Measurements from ENCODE around the gene DUSP11. TPM values are rescaled to one million over a fixed set of nuclear protein-coding genes. Genes with fewer than 3 reads are reported as not detected.
A peak's percentile ranks its signal among the peaks of the same experiment; 100 is the strongest.

Gene DUSP11
- total and polyA plus RNA-seq, 2 of the 13 experiments (the other 11 are each of a cell fraction or from before 2014, with no cell fraction given), result 30.5 to 36.2 TPM

DNA sequence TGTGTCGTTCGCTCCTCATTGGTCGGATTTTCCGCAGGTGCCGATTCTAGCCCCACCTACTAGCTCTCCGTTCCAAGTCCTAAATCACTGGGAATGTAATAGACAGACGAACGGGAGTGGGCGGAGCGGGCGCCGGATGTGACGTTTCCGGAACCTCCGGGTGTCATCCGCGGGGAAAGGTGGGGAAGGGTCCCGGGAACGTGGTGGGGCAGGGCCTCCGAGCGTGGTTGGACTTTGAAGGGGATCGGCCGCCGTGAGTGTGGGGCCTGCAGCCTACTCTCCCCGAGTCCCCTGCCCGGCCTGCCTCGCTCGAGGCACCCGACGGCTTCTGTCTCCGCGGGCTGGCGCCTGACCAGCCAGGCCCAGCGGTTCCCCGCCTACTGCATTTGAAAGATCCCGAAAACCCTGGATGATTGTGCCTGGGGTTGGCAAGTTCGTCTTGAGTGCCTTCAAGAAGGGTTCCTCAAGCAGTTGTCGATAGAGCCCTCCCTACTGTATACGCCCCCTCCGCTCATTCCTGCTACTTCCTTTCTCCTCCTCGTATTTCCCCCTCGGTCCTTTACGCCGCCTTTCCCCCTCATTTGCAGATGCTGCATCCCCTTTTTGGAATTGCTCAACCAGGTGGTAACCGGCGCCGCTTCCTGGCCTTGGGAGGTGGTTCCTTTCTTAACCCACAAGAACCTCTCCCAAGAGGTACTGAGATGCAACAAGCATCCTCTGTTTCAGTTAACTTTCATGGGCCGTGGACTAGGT lies 49.1 kb upstream of the DUSP11 start, which contains the start of gene STAMBP (continued):
- TF ChIP-seq ZHX1 (CRISPR knock-in tag; IDR thresholded peaks at IDR 0.05; ENCODE audit: low read depth), result no peak
- TF ChIP-seq, protein P1, sequence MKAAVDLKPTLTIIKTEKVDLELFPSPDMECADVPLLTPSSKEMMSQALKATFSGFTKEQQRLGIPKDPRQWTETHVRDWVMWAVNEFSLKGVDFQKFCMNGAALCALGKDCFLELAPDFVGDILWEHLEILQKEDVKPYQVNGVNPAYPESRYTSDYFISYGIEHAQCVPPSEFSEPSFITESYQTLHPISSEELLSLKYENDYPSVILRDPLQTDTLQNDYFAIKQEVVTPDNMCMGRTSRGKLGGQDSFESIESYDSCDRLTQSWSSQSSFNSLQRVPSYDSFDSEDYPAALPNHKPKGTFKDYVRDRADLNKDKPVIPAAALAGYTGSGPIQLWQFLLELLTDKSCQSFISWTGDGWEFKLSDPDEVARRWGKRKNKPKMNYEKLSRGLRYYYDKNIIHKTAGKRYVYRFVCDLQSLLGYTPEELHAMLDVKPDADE (CRISPR knock-in tag; IDR thresholded peaks at IDR 0.05), result no peak
- no peak for TF ChIP-seq ARNT (IDR thresholded peaks at IDR 0.05)
- TF ChIP-seq ZNF7 (CRISPR knock-in tag; IDR thresholded peaks at IDR 0.05), result no peak
- peak; percentile 44; the same call in 1 of the 2 replicates for TF ChIP-seq HIC2 (CRISPR knock-in tag; IDR thresholded peaks at IDR 0.05; ENCODE audit: low read depth)
- TF ChIP-seq ZBTB38 (CRISPR knock-in tag; IDR thresholded peaks at IDR 0.05), result peak; percentile 70; the same call in 1 of the 2 replicates
- TF ChIP-seq, protein P2, sequence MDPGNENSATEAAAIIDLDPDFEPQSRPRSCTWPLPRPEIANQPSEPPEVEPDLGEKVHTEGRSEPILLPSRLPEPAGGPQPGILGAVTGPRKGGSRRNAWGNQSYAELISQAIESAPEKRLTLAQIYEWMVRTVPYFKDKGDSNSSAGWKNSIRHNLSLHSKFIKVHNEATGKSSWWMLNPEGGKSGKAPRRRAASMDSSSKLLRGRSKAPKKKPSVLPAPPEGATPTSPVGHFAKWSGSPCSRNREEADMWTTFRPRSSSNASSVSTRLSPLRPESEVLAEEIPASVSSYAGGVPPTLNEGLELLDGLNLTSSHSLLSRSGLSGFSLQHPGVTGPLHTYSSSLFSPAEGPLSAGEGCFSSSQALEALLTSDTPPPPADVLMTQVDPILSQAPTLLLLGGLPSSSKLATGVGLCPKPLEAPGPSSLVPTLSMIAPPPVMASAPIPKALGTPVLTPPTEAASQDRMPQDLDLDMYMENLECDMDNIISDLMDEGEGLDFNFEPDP (CRISPR knock-in tag; conservative IDR thresholded peaks at IDR 0.05), result no peak
- TF ChIP-seq MEF2D (CRISPR knock-in tag; IDR thresholded peaks at IDR 0.05), result peak; percentile 73
- no peak for TF ChIP-seq ZFP1 (CRISPR knock-in tag; IDR thresholded peaks at IDR 0.05)
- TF ChIP-seq MATR3 (CRISPR knock-in tag; IDR thresholded peaks at IDR 0.05), result no peak
- peak; percentile 44; the same call in 1 of the 2 replicates for TF ChIP-seq IRX3 (CRISPR knock-in tag; IDR thresholded peaks at IDR 0.05; ENCODE audit: borderline replicate concordance, low read depth)
